Measurements from ENCODE around the gene LMBR1. TPM values are rescaled to one million over a fixed set of nuclear protein-coding genes. Genes with fewer than 3 reads are reported as not detected.

The LMBR1 gene
- total RNA-seq, 1 donor from 2014 or later, result 69.2 TPM

DNA sequence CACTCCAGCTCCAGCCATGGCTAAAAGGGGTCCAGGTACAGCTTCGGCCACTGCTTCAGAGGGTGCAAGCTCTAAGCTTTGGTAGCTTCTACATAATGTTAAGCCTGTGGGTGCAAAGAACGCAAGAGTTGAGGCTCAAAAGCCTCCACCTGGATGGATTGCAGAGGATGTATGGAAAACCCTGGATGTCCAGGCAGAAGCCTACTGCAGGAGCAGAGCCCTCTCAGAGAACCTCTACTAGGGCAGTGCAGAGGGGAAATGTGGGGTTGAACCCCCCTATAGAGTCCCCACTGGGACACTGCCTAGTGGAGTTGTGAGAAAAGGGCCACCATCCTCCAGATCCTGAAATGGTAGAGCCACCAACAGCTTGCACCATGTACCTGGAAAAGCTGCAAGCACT, 263.1 kb downstream of the LMBR1 start:
- DNase-seq (ENCODE audit: low spot score), result no peak

DNA sequence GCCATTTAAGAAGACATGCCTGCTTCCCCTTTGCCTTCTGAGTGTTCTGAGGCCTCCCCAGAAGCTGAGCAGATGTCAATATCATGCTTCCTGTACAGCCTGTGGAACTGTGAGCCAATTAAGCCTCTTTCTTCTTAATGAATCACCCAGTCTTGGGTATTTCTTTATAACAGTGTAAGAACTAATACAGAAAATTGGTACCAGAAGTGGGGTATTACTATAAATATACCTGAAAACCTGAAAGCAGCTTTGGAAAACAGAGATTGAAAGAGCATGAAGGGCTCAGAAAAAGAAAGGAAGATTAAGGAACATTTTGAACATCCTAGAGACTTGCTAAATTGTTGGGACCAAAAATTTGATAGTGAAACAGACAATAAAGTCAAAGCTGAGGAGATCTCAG, 264.4 kb downstream of the LMBR1 start:
- no peak for DNase-seq (ENCODE audit: low spot score)

Other genes starting within 250 kb of the LMBR1 start
- gene NOM1, start 56.5 kb upstream of the LMBR1 start, total RNA-seq, result 19.9 TPM
- gene MNX1, start 117.5 kb upstream of the LMBR1 start, total RNA-seq, result not detected
- gene UBE3C, start 245.7 kb upstream of the LMBR1 start, total RNA-seq, result 75.3 TPM

All from mesenteric fat pad (tissue), 1 donor.